Transverse colon (tissue), 4 donors: ENCODE data around the gene AOC3.

Experiments
- CTCF ChIP-seq, 5 experiments: fragments of 200-600 bp in 3 of 5; fragments of 450-650 bp in 2 of 5; sonication (generic) in 3 of 5; IDR thresholded peaks; 1 replicate in 2 of 5; 2 replicates in 3 of 5; pipeline ENCODE4 v1.5.1; 2016 to 2017; ENCODE audit warnings: antibody characterized with exemption in 5 of 5, inconsistent platforms in 3 of 5, mild to moderate bottlenecking in 2 of 5, moderate library complexity in 1 of 5
- POLR2A ChIP-seq: fragments of 450-650 bp; IDR thresholded peaks from one replicate; pipeline ENCODE4 v1.6.1; 2016; ENCODE audit warnings: antibody characterized with exemption, mild to moderate bottlenecking, moderate library complexity
- POLR2AphosphoS5 ChIP-seq, 3 donors: sonication (generic); formaldehyde crosslinking; IDR thresholded peaks; one replicate each; pipeline ENCODE4 v1.6.1; 2016; ENCODE audit warnings: antibody characterized with exemption in 3 of 3

GRCh38 chr17:42894283-42895184 lies 43.5 kb downstream of the AOC3 start:
- TF ChIP-seq POLR2AphosphoS5 (IDR thresholded peaks at IDR 0.05) (peak in 2 of 3 donors; percentile 30 to 35), CTCF (IDR thresholded peaks at IDR 0.05) (no peak), POLR2A (no peak)
